Left forelimb (tissue), 1 donor: ENCODE results near the gene RGR.

Experiments used
- DNase-seq: peaks from one replicate; pipeline ENCODE4 v3.0.0-alpha.2; 2018; ENCODE audit warnings: low spot score

RGR gene

DNA sequence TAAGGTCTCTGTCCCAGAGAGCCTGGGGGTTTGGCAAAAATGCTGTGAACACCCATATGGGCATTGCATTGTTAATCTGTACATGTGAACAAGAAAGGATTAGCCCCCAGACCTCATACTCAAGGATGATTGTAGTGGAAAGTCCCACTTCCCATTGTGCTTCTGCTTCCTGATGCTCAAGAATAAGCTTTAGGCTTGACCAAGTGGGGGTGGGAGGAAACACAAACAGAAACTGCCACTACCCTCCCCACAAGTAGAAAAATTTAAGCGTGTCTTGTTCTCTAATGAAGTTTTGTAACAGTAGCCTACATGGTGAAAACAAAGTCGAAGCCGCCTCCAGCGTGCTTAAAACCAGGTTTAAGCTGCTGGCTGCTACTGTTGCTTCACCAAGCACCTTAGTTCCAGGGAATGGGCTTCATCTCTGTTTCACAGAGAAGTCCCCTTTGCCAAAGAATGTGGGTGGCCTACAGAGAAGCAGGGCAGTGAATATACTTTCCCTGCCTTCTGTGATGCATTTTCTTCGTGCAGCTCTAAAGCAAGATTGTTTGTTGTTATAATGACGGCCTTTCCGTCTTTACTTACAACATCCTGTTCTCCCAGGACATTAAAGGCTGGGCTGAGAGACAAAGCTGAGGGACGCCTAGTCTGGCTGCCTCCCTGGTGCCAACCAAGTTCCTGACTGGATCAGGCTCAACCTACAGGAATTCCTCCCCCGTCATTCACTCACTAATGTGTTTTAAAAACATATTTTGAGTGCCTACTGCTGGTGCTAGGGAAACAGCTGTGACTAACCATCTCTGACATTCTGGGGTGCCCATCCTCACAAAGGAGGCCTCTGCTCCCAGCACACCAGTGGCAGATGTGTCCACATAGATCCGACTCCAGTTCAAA is 51.5 kb downstream of the RGR start:
- DNase-seq = no peak

DNA sequence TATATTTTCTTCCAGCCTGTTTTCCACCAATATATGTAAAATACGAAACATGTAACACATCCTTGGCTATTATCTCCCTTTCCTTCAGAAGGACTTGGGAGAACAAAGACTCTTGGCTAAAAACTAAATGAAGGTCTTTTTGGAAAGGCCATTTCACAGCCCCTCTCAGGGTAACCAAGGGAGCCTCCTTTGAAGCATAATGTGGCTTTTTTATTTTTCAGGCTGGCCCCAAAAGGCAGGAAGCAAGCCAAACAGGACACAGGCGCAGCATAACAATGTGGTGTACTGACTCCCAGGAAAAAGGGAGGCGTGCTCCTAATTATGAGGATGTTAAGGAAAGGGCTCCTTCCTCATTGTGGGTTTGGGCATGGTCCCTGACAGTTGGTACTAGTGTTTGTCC is 53.2 kb downstream of the RGR start:
- no peak for DNase-seq

DNA sequence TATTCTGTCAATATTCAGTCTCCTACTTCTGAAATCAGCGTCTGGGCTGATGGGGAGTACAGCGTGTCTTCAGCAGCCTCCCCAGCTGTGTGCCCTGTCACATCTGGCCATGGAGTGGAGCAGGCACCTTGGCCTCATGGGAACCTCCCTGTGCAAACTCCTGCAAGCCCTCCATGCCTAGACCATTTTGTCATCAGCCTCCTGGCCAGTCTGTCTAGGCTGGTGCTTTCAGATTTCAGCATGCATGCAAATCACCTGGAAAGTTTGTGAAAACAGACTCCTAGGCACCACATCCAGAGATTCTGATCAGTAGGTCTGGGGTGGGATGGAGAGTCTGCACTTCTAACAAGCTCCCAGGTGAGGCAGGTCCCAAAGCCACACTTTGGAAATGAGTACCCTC is 57.4 kb downstream of the RGR start:
- DNase-seq = no peak

DNA sequence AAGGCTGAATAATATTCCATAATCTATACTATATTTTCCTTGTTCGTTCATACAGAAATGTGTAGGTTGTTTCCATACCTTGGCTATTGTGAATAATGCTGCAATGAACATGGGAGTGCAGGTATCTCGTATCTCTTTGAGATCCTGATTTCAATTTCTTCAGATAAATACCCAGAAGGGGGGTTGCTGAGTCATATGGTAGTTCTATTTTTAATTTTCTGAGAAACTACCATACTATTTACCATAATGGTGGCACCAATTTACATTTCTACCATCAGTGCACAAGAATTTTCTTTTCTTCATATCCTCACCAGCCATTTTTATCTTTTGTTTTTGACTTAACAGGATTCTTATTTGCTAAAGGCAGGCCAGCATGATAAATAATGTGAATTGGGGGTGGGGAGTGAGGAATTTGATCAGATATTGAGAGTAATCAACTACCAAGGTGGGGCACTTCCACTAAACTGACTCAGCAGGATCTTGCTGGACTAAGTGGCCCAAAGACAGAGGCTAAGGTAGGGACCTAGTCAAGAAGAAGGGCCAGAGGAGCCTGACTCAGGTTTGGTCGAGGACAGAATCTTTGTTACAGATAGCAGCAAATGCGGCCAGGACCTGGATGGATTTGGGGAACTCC is 62.0 kb downstream of the RGR start:
- no peak for DNase-seq

DNA sequence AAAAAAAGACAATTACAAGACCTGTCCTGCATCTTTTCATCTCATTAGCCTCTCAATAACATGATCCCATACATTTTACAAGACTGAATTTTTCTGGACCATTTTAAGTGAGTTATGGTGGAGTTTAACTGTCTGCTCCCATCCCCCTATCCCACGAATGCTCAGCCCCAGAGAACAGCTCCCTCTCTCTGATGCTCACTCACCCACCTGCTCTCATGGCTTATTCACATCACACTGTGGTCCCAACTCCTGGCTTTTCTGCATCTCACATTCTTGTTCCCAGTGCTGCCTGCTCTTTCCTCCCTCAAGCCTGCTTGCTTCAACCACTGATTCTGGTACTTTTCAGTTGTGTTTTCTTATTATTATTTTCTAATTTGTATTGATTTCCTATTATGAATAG is 63.2 kb downstream of the RGR start:
- DNase-seq = no peak

DNA sequence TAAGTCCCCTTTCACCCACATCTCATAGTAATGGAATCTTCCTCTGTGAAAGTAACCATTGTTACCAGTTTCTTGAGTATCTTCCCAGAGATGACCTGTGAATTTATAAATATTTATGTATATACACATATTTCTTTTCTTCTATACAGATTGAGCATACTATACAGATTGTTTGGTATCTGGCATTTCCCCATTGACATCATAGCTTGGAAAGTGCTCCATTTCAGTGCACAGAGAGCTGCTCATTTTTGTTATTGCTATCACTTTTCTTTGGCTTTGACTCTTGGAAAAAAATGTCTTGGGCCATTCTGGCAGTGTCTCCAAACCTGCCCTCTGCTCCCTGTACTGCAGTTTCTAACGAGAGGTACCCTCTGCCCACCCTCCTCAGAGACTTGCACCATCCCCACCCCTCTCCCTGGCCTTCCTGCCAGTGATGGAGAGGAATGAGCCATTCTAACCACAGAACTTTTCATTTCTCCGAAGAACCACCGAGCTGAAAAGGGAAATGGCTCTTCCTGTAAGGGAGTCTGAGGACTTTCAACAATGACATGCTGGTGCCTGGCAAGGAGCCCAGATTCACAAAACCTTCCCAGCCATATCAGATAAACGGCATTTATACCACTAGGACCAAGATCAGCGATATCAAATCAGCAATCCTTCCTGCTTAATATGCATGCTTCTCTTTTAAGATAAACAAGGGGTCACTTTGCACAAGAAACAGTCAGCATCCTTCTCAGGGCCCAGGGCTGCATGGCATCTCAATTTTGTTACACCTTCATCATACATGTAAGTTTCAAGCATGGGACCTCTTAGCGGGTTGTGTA is 63.8 kb downstream of the RGR start:
- no peak for DNase-seq
